Measurements from ENCODE around the gene TBC1D12.

- TF ChIP-seq CTCF (IDR thresholded peaks at IDR 0.05) = no peak
- no peak for TF ChIP-seq POLR2A (IDR thresholded peaks at IDR 0.05)
Measured at GRCh38 chr10:94413361-94413760, 11.0 kb downstream of the TBC1D12 start.

Data from prostate gland (tissue), 2 donors.